ENCODE data around the gene HAUS2. TPM values are rescaled to one million over a fixed set of nuclear protein-coding genes. Genes with fewer than 3 reads are reported as not detected.
A peak's percentile ranks its signal among the peaks of the same experiment; 100 is the strongest.

HAUS2 gene
- total RNA-seq (2022) (22.6 and 29.6 TPM in 2 replicates), Bru-seq, nascent RNA (percentile 70 among the genes with signal in this experiment), BruChase-seq, experiment 1, labeled RNA remaining after a 6-hour chase (percentile 81 among the genes with signal in this experiment), BruChase-seq, experiment 2, labeled RNA remaining after a 2-hour chase (percentile 73 among the genes with signal in this experiment)
- long read RNA-seq, transcript HAUS2-201 (6 exons, 3,949 nt), result major isoform, 7 of 24 reads
- long read RNA-seq, partial matches to known transcripts, result 0 of 24 reads
- long read RNA-seq, other reads (novel, unspliced or antisense), result 7 of 24 reads

DNA sequence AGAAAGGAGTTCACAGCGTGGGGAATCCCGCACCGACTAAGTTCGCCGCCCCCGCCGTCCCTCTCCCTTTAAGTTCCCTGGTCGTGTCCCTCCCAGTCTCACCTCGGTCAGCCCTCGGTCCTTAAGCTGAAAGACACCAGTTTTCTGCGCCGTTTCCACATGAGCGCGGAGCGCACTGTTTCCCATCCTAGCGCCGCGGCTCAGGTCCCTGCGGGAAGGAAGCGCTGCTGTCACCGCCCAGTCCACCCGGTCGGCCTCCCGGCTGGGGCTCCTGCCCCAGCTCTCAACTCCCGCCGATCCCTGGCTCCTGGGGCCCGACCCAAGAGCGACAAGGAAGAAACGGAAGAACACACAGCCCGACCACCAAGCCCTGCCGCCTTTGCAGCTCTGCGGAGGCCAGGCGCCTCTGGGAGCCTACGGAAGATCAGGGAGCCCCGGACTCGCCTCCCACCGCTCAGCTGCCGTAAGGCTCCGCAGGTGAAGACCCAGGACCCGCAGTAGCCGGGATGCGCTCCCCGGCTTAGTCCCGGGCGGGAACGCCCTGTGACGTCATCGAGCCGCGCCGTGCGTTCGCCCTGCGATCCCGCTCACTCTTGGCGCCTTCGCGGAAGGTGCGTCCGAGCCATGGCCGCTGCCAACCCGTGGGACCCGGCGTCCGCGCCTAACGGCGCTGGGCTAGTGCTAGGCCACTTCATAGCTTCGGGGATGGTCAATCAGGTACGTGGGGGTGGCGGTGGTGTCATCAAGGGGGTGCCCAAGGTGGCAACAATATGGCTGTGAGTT is at the start of gene HAUS2, which contains the start of gene LRRC57:
HAUS2 (plus strand) TSS at position 590 of the 783 bp plus-strand sequence; CDS start at position 625, 35 bp downstream.
LRRC57 (minus strand) TSS at position 545 of the 783 bp plus-strand sequence; CDS start at position 186, 359 bp downstream.
- DNase-seq (ENCODE audit: unreplicated experiment), result peak; percentile 86
- Mint-ChIP-seq H3K27me3 (ENCODE audit: insufficient read depth, unreplicated experiment) (no peaks in the 10 kb centered on the region), H3K4me1 (ENCODE audit: insufficient read depth, unreplicated experiment) (peaks cover 34% of the 10 kb centered on the region), H3K9me3 (ENCODE audit: unreplicated experiment) (no peaks in the 10 kb centered on the region), H3K4me3 (ENCODE audit: unreplicated experiment) (peak within 1 kb of the TSS; percentile 88), H3K27ac (ENCODE audit: low read depth, unreplicated experiment) (peak within 1 kb of the TSS; percentile 96), H3K36me3 (ENCODE audit: insufficient read depth, unreplicated experiment) (peaks cover 31% of the 10 kb centered on the region)
- TF ChIP-seq CTCF (IDR thresholded peaks at IDR 0.05; ENCODE audit: unreplicated experiment), result no peak
- ChIA-PET CTCF (interaction anchor here (0.6 to 1.2 kb wide), 5 partner anchors 12 to 414 kb away, joined by 3 to 4 read pairs (median 3); partner anchors contain the start of gene ZNF106), POLR2A (interaction anchor here (0.7 to 4.8 kb wide), 22 partner anchors 9 to 275 kb away, joined by 3 to 69 read pairs (median 6); partner anchors contain the start of genes GANC, SNAP23, STARD9 and TMEM87A)
- intact Hi-C loops (cut with micrococcal nuclease), result loop anchor here (1.0 to 5.0 kb wide), 2 partner anchors 51 to 102 kb away; partner anchors contain the start of gene SNAP23
- BruUV-seq (replicated peaks), result no TSS peak

GRCh38 chr15:42499858-42500609 is 48.6 kb upstream of the HAUS2 start:
- no TSS peak for BruUV-seq (replicated peaks)
- intact Hi-C loops (cut with micrococcal nuclease), result loop anchor here (5.0 to 10.0 kb wide), 3 partner anchors 47 to 225 kb away; partner anchors contain the start of genes GANC, HAUS2, LRRC57 and TMEM87A
- no peaks in the 10 kb centered on the region for H3K9me3 Mint-ChIP-seq (ENCODE audit: unreplicated experiment)
- H3K36me3 Mint-ChIP-seq (ENCODE audit: insufficient read depth, unreplicated experiment), result peaks cover 5% of the 10 kb centered on the region
- H3K27me3 Mint-ChIP-seq (ENCODE audit: insufficient read depth, unreplicated experiment), result no peaks in the 10 kb centered on the region
- H3K27ac Mint-ChIP-seq (ENCODE audit: low read depth, unreplicated experiment), result peak overlapping the region; percentile 90
- no peak overlapping the region for H3K4me3 Mint-ChIP-seq (ENCODE audit: unreplicated experiment)
- POLR2A ChIA-PET, result interaction anchor here (0.5 to 3.4 kb wide), 7 partner anchors 9 to 1255 kb away, joined by 3 to 29 read pairs (median 6); partner anchors contain the start of genes GANC, HAUS2, LRRC57 and TMEM87A
- peaks cover 13% of the 10 kb centered on the region for H3K4me1 Mint-ChIP-seq (ENCODE audit: insufficient read depth, unreplicated experiment)
- peak; percentile 23 for DNase-seq (ENCODE audit: unreplicated experiment)
- TF ChIP-seq CTCF (IDR thresholded peaks at IDR 0.05; ENCODE audit: unreplicated experiment), result no peak
- CTCF ChIA-PET, result interaction anchor here (1.3 kb wide), 1 partner anchor 39 kb away, joined by 3 read pairs; no protein-coding TSS in a partner anchor

DNA sequence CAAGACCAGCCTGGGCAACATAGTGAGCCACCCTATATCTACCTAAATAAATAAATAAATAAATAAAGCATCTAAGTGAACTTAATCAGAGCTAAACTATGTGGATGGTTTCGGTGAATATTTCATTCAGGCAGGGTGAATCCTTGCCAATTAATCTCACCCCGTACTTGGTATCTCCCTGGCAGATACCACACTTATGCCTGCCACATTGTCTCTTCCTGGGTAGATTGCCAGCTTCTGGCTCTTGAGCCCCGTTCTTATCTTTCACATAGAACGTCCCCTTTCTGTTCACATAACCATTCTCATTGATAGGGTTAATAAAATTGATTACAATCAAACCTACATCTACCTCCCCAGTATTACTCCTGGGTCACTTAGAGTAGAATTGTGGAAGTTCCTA is 46.2 kb upstream of the HAUS2 start:
- Mint-ChIP-seq H3K36me3 (ENCODE audit: insufficient read depth, unreplicated experiment) (peaks cover 8% of the 10 kb centered on the region), H3K4me3 (ENCODE audit: unreplicated experiment) (no peak overlapping the region), H3K4me1 (ENCODE audit: insufficient read depth, unreplicated experiment) (no peaks in the 10 kb centered on the region), H3K27me3 (ENCODE audit: insufficient read depth, unreplicated experiment) (no peaks in the 10 kb centered on the region), H3K27ac (ENCODE audit: low read depth, unreplicated experiment) (no peak overlapping the region), H3K9me3 (ENCODE audit: unreplicated experiment) (no peaks in the 10 kb centered on the region)
- ChIA-PET POLR2A (interaction anchor here (0.6 to 1.7 kb wide), 4 partner anchors 10 to 146 kb away, joined by 3 to 5 read pairs (median 4); partner anchors contain the start of genes HAUS2 and LRRC57), CTCF (no interaction called here)
- no peak for TF ChIP-seq CTCF (IDR thresholded peaks at IDR 0.05; ENCODE audit: unreplicated experiment)
- BruUV-seq (replicated peaks), result no TSS peak
- intact Hi-C loops (cut with micrococcal nuclease), result no loop called here
- no peak for DNase-seq (ENCODE audit: unreplicated experiment)
